ENCODE measurements around the gene SULT1A2.
"Not testable (repeated sequence)": the region's sequence is repeated elsewhere in the genome, so short reads cannot be mapped to it uniquely, and the experiment has no call there.

Gene SULT1A2

DNA sequence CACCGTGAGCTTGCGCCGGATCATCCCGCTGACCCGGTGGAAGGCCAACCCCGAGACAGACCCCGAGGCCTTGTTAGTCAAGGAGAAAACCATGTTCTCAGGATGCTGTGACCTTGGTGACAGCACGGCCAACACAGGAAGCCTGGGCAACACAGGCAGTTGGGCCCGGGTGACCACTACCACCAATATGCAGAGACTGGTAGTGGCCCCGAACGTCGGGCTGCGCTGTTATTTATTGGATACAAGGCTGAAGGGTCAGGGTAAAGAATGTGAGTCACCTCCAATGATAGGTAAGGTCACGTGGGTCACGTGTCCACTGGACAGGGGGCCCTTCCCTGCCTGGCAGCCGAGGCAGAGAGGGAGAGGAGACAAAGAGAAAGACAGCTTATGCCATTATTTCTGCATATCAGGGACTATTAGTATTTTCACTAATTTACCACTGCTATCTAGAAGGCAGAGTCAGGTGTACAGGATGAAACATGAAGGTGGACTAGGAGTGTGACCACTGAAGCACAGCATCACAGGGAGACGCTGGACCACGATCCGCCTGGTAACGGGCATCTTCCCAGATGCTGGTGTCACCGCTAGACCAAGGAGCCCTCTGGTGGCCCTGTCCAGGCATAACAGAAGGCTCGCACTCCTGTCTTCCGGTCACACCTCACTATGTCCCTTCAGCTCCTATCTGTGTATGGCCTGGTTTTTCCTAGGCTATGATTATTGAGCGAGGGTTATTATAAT is 18.8 kb upstream of the SULT1A2 start:
- H3K27ac ChIP-seq (ENCODE audit: poor library complexity, severe bottlenecking); H3K9me3 ChIP-seq (ENCODE audit: severe bottlenecking); H3K4me3 ChIP-seq (ENCODE audit: severe bottlenecking); H3K27me3 ChIP-seq (ENCODE audit: insufficient read depth, poor library complexity, severe bottlenecking); ATAC-seq (ENCODE audit: low read depth); DNase-seq (ENCODE audit: low spot score); H3K4me1 ChIP-seq (ENCODE audit: insufficient read depth, poor library complexity, severe bottlenecking): not testable (repeated sequence)
- H3K36me3 ChIP-seq (ENCODE audit: low read depth): peaks cover 18% of the 10 kb centered on the region; the same call in 1 of the 2 replicates
- TF ChIP-seq, protein P1, sequence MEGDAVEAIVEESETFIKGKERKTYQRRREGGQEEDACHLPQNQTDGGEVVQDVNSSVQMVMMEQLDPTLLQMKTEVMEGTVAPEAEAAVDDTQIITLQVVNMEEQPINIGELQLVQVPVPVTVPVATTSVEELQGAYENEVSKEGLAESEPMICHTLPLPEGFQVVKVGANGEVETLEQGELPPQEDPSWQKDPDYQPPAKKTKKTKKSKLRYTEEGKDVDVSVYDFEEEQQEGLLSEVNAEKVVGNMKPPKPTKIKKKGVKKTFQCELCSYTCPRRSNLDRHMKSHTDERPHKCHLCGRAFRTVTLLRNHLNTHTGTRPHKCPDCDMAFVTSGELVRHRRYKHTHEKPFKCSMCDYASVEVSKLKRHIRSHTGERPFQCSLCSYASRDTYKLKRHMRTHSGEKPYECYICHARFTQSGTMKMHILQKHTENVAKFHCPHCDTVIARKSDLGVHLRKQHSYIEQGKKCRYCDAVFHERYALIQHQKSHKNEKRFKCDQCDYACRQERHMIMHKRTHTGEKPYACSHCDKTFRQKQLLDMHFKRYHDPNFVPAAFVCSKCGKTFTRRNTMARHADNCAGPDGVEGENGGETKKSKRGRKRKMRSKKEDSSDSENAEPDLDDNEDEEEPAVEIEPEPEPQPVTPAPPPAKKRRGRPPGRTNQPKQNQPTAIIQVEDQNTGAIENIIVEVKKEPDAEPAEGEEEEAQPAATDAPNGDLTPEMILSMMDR (IDR thresholded peaks at IDR 0.05; ENCODE audit: poor library complexity, severe bottlenecking): peak; percentile 67

DNA sequence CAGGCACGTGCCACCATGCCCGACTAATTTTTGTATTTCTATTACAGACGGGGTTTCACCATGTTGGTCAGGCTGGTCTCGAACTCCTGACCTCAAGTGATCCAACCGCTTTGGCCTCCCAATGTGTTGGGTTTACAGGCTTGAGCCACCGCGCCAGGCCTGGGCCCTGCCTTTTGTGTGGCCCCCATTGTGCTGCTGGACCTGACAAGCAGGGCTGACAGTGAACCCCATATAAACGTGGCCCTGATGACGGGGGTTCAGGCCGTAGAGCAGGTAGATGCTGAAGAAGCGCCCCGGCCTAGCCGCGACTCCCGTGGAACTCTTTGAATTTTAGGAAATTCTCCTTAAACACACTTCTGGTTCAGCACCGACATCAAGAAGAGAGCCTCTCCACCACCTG is 17.7 kb upstream of the SULT1A2 start:
- not testable (repeated sequence) for DNase-seq (ENCODE audit: low spot score); H3K9me3 ChIP-seq (ENCODE audit: severe bottlenecking); ATAC-seq (ENCODE audit: low read depth); H3K27ac ChIP-seq (ENCODE audit: poor library complexity, severe bottlenecking); H3K4me3 ChIP-seq (ENCODE audit: severe bottlenecking); H3K4me1 ChIP-seq (ENCODE audit: insufficient read depth, poor library complexity, severe bottlenecking); H3K27me3 ChIP-seq (ENCODE audit: insufficient read depth, poor library complexity, severe bottlenecking)
- peaks cover 15% of the 10 kb centered on the region; the same call in 1 of the 2 replicates for H3K36me3 ChIP-seq (ENCODE audit: low read depth)

DNA sequence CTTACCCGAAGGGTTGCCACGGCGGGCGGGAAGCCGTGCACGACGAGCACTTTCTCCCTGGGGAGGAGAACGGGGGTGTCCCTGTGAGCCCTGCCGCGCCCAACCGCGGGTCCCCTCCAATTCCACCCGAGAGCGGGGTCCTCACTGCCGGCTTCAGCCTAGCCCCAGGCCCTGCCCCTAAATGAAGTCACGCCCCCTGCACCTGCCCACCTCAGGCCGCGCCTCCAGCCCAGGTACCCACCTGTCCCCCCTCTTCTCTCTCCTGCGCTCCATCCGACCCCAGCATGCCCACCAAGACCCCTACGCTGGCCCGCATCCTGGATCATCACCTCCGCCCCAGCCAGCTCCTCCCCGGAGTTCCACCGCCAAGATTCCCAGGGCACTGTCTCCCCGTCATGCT is 17.1 kb upstream of the SULT1A2 start:
- not testable (repeated sequence) for H3K4me3 ChIP-seq (ENCODE audit: severe bottlenecking); ATAC-seq (ENCODE audit: low read depth); H3K36me3 ChIP-seq (ENCODE audit: low read depth); DNase-seq (ENCODE audit: low spot score); H3K9me3 ChIP-seq (ENCODE audit: severe bottlenecking); H3K4me1 ChIP-seq (ENCODE audit: insufficient read depth, poor library complexity, severe bottlenecking); H3K27ac ChIP-seq (ENCODE audit: poor library complexity, severe bottlenecking); H3K27me3 ChIP-seq (ENCODE audit: insufficient read depth, poor library complexity, severe bottlenecking)

DNA sequence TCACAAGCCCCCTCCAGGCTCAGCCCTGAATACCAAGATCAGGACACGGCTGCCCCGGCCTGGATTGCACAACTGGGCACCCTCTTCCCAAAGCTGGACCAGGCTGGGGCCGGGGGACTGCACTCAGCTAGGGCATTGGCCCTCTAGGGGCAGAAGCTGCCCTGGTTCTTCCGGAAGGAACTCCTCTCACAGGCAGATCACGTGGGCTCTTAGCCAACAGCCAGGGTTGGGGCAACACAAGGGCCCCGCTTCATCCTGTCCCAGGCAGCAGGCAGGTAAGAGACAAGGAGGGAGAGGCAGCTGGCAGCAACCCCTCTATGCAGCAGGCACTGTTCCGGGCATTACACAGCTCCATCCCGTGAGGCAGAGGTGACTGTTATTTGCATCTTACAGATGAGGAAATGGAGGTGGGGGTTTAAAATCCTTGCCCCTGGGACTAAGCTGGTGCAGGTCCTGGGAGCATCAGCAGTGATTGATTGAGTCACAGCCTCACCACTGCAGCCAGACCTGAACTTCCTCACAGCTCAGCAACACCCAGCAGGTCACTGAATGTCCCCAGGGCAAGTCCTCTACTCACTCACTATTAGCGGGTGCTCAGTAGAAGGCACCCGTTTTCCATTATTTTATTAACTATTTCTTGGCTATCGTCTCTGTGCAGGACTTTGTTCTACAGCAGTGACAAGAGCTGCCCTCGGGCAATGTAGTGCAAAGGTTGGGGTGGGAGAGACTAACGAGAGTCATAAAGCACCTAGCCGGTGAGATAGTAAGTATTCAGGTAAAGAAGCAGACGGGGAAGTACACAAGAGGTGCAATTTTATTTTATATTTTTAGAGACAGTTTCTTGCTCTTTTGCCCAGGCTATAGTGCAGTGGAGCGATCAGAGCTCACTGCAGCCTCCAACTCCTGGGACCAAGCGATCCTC is 15.8 kb upstream of the SULT1A2 start:
- not testable (repeated sequence) for DNase-seq (ENCODE audit: low spot score); H3K4me1 ChIP-seq (ENCODE audit: insufficient read depth, poor library complexity, severe bottlenecking)
- ATAC-seq (ENCODE audit: low read depth): peak; percentile 73

DNA sequence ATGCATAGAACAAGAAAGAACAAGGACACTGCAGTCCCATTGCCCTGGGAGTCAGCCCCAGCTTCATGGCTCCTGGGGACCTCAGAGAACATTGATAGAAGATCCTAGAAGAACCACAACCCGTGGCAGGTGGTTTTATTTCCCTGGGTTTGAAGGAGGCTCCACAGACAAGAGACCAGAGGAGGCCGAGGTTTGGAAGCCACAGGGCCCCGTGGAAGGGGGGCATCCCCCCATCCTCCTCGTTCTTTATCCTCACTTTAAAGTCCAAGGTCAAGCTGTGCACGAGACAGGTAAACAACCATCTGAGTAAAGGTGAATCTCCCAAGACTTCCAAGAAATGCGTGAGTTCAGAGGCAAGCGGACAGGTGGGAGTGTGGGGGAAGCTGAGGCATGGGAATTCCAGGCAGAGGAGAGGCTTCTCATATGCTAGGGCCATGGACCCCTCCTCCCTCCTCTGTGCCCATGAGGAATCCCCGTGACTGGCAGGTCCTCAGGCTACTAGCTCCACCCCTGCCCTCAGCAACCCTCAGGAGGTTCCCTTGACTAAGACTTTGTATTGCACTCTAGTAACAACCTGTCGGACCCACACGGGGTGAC is 13.8 kb upstream of the SULT1A2 start:
- ATAC-seq (ENCODE audit: low read depth) (no peak), DNase-seq (ENCODE audit: low spot score) (no peak)
- no peaks in the 10 kb centered on the region for H3K27me3 ChIP-seq (ENCODE audit: insufficient read depth, poor library complexity, severe bottlenecking)
- no peak overlapping the region for H3K4me3 ChIP-seq (ENCODE audit: severe bottlenecking)
- TF ChIP-seq, protein P1 (IDR thresholded peaks at IDR 0.05; ENCODE audit: poor library complexity, severe bottlenecking): no peak
- H3K36me3 ChIP-seq (ENCODE audit: low read depth): 0 out of 2 replicates have a peak, but pooled peaks cover under 1% of the 10 kb centered on the region
- H3K4me1 ChIP-seq (ENCODE audit: insufficient read depth, poor library complexity, severe bottlenecking): no peaks in the 10 kb centered on the region
- no peak overlapping the region for H3K27ac ChIP-seq (ENCODE audit: poor library complexity, severe bottlenecking)
- no peaks in the 10 kb centered on the region for H3K9me3 ChIP-seq (ENCODE audit: severe bottlenecking)

More for the DNA sequence above, 15.8 kb upstream of the SULT1A2 start:
- H3K27me3 ChIP-seq (ENCODE audit: insufficient read depth, poor library complexity, severe bottlenecking); H3K4me3 ChIP-seq (ENCODE audit: severe bottlenecking); H3K36me3 ChIP-seq (ENCODE audit: low read depth); H3K27ac ChIP-seq (ENCODE audit: poor library complexity, severe bottlenecking); H3K9me3 ChIP-seq (ENCODE audit: severe bottlenecking): not testable (repeated sequence)

Data from RWPE2 (cell line).